ELF-1 (cell line): Measurements from ENCODE around the gene KARS1.
A peak's percentile ranks its signal among the peaks of the same experiment; 100 is the strongest.
"Not testable (repeated sequence)": the region's sequence is repeated elsewhere in the genome, so short reads cannot be mapped to it uniquely, and the experiment has no call there.

Source experiments
- DNase-seq: peaks from one replicate; pipeline ENCODE4 v3.0.0-alpha.2; 2016; ENCODE audit warnings: low read depth, low spot score

KARS1 gene

DNA sequence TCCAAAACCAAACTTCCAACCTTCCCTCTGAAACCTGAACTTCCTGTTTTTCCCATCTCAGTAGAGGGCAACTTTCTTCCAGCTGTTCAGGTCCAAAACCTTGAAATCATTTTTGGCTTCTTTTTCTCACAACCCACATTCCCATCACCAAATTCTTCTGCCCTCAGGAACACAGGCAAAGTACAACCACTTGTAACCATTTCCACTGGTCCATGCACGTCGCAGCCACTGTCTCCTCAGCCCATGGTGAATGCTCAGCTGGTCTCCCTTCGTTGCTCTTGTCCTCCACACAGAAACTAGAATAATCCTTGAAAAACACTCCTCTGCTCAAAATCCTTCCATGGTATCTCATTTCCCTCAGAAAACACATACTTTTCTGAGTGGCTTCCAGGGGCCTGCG is 20.7 kb downstream of the KARS1 start:
- DNase-seq = no peak

DNA sequence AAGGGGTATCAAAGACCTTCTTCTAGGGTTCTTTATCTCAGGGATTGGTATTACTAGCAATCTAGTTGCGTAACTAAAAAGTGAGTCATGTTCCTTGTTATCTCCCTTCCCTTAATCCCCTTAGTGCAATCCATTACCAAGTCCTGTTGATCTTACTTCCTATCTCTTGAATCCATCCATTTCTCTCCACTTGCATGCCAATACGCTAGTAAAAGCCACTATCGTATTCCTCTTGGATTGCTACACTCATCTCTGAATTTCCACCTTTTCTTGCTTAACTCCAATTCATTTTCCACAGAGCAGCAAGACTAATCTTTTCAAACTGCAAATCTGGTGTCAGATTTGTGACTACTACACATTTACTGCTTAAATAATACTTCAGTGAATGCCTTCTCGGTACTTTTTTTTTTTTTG is 22.5 kb downstream of the KARS1 start:
- no peak for DNase-seq

DNA sequence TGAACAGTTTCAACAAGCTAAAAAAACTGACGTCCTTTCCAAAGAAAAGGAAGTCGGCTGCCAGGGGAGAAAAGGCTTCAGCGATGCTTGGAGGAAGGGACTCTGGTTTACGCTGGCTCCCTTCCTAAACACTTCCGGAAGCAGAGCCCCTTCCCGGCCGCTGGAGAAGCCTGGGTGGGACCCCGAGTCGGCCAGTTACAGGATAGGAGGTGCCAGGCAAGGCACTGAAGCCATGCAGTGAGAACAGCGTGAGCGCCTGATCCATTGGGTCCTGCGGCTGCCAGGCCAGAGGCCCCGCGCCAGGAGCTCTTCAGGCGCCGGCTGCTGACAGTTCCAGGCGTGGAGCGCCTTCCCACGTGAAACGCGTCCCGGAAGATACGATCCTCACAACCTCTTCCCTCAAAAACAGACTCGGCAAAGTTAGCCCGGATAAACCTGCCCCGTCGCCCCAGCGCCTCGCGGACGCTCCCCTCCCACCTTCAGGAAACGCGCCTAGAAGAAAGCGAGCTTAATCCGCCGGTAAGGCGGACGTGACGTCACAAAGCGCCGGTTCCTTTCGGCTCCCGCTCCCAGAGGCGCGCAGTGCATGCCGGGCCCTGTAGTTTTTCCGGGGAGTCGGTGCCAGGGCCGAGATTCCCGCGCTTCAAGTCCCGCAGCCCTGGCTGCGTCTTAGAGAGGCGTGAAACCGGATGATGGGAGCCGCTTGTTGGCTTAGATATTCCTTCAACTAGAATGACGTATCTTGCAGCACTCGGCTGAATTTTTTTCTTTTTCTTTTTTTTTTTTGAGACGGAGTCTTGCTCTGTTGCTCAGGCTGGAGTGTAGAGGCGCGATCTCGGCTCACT is 24.5 kb downstream of the KARS1 start, which contains the start of gene ADAT1:
ADAT1 (minus strand) TSS at position 521 of the 845 bp plus-strand sequence. CDS start 2,482 bp downstream, outside the sequence.
- peak; percentile 99 for DNase-seq

DNA sequence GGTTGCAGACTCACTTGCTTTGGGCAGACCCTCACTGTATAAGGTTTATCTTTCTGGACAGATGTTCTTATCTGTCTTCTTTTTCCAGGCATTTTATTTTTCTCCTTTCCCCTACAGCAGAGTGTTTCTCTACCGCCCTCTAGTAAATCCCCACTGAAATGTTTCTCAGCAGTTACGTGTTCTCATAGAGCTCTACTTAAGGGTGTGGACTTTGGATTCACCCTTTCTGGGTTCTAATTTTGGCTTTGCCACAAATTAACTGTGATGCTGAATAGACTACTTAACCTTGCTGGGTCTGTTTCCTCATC is 26.3 kb downstream of the KARS1 start:
- no peak for DNase-seq

DNA sequence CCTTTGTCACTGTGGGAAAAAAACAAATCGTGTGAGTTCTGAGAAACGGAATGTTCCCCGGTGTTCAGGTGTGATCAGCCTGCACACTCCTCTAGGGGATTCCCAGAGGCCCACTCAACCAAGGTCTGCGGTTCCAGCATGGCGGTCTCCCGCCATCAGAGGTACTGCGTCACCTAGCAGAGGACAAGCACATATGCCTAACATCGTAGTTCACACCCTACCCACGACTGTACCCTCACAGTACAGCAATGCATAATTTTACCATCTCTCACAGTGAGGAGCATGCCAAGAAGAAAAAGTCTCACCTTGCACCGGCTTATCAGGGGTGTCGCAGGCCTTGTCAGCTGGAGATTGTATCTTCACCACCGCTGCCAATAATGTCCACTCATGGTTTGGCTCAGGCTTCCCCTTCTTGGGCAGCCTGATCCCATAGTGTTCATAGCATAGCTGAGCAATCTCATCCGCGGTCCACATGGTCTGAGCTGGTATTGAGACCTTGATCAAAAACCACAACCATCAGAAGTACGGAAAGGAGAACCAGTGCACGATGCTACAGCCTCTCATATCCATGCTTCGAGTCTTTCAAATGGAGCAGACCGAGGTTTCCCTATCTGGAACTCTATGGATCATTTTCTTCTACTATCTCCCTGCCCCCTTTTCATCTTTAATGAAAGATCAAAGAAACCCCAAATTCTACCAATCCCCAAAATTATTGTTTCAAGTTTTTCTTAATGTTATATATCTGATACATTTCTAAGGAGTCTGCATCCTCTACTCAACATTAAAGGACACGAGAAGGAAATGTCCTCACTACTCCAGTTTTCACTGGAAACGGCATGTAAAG is 26.9 kb downstream of the KARS1 start:
- no peak for DNase-seq

DNA sequence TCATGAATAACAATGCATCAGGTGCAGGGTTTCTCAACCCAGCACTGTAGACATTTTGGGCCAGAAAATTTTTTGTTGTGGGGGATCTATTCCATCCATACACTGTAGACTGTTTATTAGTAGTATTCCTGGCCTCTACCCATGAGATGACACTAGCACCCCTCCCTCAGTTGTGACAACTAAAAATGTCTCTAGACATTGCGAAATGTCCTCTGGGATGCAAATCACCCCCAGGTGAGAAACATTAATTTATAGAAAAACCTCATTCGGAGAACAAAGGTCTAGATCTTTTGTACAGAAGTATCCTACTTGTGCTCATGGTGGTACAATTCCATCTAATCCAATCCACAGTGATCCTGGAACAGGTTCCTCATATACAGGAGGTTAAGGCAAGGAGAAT is 28.7 kb downstream of the KARS1 start:
- DNase-seq = no peak

DNA sequence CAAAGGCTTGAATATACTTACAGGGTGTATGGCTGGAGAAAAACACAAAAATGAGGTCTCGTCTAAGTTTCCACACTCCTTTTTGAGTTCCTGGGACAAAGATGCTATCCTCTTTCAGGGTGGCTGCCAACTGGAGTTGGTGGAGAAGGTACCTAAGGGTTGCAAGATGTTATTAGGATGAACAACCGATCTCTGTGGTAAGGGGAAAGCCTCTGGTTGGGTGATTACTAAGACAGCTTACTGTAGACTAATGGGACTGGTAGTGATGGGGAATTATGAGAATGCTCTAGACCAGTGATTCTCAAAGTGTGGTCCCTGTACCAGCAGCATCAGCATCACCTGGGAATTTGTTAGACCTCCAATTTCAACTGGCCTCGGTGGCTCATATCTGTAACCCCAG is 30.3 kb downstream of the KARS1 start:
- DNase-seq = no peak

DNA sequence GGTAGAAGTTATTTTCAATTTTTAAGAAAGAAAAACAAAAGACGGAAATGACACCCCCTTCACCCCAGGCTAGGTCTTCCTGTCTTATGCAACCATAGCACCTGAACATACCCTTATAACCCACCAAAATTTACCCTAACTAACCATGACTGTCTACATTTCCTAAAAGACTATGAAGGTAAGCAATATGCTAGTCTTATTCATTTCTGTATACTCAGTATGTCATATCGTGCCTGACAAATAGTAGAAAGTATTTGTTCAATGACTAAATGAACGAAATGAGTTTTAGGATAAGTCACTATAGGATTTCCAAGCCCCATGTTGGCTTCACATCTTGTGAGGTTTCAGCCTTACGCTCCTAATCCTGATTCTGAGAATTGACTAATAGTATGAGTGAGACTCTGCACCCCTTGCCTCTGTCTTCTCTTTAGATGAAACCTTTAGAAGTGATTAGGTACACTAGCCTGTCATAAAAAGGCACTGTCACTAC is 30.9 kb downstream of the KARS1 start:
- DNase-seq = no peak

DNA sequence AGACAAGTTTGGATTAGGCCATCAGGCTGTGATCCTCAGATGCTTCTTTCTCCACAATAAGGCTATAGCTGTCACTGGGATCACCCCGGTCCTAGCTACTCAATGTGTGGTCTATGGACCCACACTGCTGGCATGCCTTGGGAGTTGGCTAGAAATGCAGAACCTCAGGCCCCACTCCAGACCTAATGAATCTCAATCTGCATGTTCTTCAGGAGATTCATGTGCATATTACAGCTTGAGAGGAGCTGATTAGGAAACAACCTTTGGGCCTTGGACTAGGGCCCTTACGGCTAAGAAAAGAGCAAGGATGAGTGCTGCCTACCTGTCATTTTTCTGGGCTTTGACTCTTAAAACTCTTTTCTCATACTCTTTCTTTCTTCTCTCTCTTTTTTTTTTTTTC is 31.8 kb downstream of the KARS1 start:
- no peak for DNase-seq

DNA sequence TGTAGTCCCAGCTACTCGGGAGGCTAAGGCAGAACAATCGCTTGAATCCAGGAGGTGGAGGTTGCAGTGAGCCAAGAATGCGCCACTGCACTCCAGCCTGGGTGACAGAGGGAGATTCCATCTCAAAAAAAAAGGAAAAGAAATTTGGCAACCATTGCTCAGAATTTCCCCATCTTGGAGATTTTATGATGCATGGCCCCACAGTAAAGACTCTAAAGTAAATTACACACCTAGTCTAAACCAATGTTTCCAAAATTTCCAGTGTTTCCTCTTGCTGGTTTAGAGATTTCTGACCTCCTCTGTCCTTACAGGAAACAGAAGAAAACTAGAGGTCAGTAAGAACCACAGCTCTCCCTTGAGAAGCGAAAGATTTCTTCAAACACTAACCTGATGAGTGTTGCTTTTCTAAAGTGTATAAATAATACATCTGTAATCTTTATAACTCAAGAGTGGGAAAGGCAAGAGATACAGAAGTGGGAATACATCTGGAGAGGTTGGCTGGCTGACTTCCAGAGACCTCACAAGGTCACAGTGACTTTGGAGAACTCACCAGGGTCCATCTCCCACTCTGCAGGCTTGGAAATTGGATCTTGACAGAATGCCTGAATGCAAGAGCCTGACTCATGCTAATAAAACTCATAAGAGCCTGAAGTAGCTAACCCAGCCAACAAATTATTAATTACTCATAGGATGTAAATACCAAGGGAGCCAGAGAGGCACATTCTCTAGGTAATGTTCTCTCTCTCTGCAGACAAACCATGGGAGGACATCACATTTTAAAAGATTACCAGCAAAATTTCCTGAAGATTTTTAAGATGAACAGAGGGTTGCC is 33.2 kb downstream of the KARS1 start:
- DNase-seq = no peak

DNA sequence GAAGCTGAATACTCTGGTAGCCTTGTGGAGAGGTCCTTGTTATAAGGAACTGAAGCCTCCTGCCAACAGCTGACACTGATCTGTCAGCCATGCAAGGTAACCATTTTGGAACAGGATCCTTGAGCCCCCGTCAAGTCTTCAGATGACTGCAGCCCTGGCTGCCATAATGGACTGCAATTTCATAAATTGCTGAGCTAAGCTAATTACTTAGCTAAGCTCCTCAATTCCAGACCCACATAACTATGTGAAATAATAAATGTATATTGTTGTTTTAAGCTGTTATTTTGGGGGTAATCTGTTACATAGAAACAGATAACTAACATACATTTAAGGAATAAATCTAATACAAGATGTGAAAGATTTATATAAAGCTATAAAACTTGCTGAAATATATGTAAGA is 41.0 kb downstream of the KARS1 start:
- DNase-seq = no peak

DNA sequence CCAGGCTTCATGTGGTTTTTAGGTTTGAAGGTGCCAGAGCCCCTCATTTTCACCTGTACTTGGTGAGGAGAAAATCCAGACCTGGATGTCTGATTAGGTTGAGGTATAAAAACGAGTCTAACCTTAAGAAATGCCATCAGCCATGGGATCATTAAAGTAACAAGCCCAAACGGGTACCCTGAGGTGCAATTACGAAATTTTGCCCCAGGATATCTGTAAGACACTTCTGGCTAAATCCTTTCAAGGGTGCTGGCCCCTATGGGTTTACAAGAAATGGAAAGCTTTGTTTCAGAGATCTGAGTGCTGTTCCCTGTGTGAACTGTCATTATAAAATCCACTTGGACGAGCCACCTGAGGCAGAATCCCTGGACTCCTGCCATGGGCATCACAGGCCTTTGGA is 44.2 kb downstream of the KARS1 start:
- DNase-seq = no peak

DNA sequence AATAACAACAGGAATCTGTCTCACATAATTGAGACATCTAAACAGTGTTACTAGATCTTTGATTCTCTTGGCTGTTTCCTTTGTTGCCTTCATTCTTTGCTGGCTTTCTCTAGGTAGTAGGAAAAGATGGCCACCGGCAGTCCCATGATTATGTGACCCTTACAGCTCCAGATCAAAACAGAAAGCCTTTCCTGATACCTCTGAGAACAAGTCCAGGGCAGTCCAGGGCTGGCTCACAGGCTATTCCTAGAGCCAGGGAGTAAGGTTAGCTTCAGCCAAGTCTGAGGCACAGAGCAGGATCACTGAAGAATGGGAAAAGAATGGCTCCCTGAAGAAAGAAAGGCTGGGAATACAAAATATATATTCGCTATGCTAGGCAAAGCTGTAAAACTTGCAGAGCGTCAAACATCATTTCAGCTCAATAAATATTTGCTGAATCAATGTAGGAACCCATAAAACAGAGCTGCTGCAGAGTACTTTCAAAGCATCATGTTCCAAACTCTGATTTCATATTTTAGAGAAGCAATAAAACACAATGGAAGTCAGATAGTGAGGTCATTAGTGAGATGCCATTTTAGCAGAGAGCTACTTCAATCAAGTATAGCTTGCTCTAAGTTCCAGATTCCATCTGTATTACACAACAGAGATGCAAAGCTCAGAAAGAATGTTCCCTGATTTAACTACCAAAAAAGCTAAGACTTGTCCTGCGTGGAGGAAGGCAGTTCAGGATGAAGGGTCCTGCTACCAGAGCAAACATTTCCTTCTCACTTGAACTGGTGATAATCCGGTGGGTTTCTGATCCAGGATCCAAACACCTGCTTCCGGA is 47.8 kb downstream of the KARS1 start:
- DNase-seq = no peak

DNA sequence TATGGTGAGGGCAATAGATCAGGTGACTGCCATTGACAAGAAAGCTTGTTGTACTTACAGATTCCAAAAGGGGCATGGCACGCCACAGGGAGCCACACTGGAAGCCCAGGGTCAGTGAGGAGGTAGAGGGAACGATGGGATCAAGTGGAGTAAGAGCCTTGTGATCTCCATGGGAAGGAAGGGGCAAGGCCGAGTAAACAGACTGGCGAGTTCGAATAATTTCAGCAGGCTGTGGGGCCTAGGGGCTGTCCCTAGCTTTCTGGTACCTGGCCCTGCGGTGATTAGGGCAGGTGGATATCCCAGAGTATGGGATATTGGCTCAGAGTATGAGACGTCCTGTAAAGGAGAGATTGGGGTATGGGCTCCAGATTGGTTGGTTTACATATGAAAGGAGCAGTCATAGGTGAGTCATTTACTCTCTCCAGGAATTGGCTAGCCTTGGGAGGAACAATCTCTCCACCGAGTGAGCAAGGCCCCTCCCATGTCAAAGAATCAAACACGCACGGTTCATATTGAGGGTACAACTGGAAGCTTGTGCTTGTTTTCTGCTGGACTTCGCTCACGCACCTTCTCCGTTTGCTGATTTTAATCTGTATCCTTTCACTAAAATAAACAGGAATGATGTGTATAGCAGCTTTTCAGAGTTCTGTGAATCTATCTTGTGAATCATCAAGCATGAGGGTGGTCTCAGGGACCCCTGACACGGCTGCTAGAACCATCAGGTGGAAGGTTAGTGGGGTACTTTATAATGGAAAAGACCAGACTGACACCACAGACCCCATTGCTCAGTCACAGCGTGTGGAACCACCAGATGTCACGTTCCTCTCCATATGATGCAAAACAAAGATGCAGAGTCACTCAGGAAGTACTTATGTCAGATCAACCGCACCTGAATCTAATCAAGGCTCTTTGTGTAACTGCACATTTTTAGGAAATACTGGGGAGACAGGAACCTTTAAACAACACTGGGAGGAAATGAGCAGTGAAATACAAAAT is 53.3 kb downstream of the KARS1 start:
- DNase-seq = peak; percentile 63

DNA sequence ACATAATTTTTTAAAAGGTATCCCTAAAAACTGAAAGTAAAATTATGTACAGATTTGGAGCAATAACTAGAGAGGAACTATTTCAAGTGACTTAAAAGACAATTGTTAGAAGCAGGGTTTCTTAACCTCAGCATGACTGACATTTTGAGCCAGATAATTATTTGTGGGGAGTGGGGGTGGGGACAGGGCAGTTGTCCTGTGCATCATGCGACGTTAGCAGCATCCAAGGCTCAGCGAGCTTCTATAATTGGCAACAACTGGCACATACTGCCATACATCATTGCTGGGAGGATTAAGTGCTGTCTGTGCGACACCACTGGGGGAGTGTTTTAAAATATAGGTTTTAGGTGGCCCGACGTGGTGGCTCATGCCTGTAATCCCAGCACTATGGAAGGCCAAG is 54.2 kb downstream of the KARS1 start:
- DNase-seq = no peak

DNA sequence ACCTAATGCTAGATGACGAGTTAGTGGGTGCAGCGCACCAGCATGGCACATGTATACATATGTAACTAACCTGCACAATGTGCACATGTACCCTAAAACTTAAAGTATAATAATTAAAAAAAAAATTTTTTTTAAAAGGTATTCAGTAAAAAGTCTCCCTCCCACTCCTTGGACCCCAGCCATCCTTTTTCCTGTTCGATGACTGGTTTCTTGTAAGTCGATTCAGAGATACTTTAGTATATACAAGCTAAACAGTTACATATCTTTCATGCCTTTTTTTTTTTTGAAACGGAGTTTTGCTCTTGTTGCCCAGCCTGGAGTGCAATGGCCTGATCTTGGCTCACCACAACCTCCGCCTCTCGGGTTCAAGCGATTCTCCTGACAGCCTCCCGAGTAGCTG is 55.5 kb downstream of the KARS1 start:
- not testable (repeated sequence) for DNase-seq

DNA sequence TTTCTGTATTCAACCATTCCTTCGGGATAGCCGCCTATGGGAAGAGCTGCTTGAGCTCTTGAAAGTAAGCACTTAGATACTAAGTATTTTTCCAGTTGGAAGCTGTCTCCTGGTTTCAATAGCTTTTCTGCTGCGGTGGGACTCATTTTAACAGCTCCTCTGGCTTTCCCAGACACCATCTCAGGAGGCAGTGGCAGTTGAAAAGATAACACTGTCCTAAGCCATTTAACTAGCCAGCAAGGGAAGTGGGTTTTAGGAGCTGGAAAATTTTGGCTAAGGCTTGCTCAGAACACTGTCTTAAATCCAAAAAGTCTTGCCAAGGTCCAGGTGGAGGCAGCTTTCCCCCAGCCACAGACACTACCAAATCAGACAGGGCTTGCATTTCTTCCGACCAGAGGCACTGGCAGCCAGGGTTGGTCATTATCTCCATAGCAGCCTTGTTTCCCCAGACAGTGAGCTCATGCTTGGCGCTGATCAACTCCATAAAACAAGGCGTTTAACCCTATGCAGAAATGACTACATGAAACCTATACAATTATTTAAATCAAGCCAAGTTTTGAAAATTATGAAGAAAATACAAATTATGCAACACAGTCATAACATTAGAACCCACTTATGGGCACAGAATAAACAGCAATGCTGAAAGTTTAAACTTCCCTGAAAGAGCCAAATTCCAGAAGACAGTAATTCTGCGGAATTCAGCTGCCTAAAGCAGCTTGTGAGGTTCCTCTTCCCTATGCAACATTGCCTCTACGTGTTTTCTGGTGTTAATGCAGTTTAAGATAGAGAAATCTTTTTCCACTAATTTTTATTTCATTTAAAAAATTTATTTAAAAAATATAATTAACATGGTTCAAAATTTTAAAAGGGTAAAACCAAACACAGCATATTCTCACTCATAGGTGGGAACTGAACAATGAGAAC is 56.3 kb downstream of the KARS1 start:
- DNase-seq = peak; percentile 38

DNA sequence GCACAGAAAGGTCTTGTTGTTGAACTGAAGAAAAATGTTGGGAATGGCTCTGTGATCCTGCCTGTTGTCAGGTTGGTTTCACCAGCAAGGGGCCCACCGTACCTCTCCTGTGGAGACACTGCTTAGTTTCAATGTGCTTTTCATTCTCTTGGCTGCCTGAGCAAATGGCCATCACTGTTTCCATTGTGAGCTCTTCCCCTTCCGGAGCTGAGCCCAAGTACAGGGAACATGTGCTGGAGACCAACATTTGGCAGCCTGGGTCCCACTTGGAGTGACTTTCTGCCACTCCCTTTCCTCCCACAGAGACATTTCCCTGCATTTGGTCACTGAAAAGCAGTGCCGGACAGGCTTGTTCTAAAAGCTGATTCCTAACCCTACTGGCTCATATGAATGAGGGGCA is 58.2 kb downstream of the KARS1 start:
- no peak for DNase-seq

DNA sequence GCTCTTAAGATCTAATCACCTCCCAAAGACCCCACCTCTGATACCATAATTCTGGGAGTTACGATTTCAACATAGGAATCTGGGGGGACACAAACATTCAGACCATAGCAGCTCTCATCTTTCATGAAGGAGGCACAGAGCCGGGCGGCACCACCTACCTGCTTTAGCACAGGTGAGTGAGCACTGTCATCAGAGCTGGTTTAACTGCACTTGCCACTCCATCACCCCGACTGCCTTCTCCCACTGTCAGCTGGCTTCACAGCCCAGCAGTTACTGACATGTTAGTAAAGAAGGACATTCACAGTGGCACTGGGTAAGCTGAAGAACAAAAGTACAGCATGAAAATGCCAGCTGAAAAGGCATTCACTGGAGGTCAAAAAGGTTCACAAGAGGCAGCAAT is 58.7 kb downstream of the KARS1 start:
- DNase-seq = no peak
